HFF-Myc (cell line): ENCODE data around the gene APOA1.
"Not testable (repeated sequence)": the region's sequence is repeated elsewhere in the genome, so short reads cannot be mapped to it uniquely, and the experiment has no call there.

Source experiments
- DNase-seq: peaks from one replicate; pipeline ENCODE4 v3.0.0-alpha.2; 2011; ENCODE audit warnings: low read depth; ENCODE audit errors: extremely low read depth
- H3K4me3 ChIP-seq: replicated peaks from 2 replicates; pipeline ENCODE4 v1.5.1; 2011; ENCODE audit warnings: low read depth, mild to moderate bottlenecking, control low read depth, low read length
- TF ChIP-seq, protein P1 (sequence below): IDR thresholded peaks from 2 replicates; pipeline ENCODE4 v1.5.1; 2012; ENCODE audit warnings: mild to moderate bottlenecking, low read depth, low read length, control low read depth; ENCODE audit errors: missing control alignments

APOA1 gene

DNA sequence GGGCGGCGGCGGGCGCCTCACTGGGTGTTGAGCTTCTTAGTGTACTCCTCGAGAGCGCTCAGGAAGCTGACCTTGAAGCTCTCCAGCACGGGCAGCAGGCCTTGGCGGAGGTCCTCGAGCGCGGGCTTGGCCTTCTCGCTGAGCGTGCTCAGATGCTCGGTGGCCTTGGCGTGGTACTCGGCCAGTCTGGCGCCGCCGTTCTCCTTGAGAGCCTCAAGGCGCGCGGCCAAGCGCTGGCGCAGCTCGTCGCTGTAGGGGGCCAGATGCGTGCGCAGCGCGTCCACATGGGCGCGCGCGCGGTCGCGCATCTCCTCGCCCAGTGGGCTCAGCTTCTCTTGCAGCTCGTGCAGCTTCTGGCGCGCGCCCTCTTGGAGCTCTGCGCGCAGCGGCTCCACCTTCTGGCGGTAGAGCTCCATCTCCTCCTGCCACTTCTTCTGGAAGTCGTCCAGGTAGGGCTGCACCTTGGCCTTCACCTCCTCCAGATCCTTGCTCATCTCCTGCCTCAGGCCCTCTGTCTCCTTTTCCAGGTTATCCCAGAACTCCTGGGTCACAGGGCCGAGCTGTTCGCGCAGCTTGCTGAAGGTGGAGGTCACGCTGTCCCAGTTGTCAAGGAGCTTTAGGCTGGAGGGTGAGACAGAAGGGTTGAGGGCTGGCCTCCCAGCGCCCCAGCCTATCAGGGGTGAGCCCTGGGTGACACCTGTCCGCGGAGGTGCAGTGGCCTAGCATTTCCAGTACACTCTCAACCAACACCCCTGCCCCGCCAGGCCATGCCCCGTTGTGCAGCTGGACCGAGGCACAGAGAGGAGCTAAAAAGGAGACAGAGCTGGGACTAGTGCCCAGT is 1.4 kb downstream of the APOA1 start:
- DNase-seq, result peak; percentile 72
- TF ChIP-seq, protein P1, sequence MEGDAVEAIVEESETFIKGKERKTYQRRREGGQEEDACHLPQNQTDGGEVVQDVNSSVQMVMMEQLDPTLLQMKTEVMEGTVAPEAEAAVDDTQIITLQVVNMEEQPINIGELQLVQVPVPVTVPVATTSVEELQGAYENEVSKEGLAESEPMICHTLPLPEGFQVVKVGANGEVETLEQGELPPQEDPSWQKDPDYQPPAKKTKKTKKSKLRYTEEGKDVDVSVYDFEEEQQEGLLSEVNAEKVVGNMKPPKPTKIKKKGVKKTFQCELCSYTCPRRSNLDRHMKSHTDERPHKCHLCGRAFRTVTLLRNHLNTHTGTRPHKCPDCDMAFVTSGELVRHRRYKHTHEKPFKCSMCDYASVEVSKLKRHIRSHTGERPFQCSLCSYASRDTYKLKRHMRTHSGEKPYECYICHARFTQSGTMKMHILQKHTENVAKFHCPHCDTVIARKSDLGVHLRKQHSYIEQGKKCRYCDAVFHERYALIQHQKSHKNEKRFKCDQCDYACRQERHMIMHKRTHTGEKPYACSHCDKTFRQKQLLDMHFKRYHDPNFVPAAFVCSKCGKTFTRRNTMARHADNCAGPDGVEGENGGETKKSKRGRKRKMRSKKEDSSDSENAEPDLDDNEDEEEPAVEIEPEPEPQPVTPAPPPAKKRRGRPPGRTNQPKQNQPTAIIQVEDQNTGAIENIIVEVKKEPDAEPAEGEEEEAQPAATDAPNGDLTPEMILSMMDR, result peak; percentile 72

DNA sequence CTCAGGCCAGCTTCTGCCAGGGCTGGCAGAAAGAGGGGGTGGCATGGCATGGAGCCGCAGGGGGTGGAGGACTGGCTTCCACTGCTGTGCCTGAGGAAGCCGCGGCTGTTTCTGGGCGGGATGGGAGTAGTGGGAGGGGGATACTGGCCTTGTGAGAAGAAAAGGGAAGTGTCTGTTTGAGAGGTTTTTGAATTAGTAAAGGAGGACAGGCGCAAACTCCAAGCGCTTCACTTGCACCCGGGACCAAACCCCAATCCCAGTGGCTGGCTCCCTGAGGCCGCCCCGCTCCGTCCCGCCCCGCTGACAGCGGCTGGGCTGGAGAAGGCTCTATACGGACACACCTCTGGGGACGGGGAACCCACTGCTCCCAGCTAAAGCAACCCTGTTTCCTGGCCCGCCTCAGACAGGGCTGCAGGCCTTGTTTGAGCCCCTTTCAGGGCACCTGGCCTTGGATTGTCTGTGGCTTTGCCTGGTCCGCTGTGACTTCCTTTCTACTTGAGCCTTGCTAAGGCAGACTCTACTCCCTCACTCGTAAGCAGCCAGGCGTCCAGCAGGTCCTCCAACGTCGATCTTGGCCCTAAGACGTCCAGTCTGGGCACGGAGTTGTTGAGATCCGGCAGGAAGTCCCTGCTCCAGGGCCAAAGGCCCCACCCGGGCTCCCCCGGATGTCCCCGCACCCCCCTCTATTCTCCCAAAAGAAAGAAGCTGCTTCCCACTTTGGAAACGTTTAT is 2.2 kb downstream of the APOA1 start:
- TF ChIP-seq, protein P1, result no peak
- no peak for DNase-seq
- peak overlapping the region; percentile 35 for H3K4me3 ChIP-seq

More for the DNA sequence above, 1.4 kb downstream of the APOA1 start:
- peak overlapping the region; percentile 35 for H3K4me3 ChIP-seq

- H3K4me3 ChIP-seq, DNase-seq: not testable (repeated sequence)
These were observed 2.8 kb downstream of the APOA1 start for GRCh38 chr11:116834535-116835041.

DNA sequence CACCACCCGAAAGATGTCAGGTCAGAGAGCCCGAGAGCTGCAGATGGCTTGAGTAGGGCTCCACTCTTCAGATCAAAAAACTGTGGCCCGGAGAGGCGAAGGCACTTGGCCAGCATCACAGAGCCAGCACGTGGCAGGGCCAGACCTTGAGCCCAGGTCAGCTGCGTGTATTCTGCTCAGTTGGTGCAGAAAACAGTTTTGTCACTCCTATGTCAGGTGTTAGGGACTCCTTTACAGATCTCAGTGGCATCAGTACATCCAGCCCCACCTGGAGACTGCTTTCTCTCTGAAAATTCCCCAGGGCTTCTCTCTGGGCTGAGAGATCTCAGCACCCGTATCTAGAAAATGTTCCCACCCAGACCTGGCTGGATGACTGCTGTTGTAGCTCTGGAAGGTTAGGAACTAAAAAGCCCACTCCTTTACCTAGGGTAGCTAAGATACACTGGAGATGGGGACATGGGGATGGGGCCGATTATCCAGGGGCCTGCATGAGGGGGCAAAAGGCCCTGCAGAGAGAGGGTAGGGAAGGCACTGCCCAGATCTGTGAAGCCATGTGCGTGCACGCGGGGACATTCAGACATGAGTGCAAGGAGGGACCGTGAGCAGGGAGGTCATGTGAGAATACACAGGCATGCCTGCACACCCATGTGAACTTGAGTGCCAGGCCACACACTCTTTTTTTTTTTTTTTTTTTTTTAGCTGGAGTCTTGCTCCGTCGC is 3.4 kb downstream of the APOA1 start:
- no peak for DNase-seq
- TF ChIP-seq, protein P1, result no peak

DNA sequence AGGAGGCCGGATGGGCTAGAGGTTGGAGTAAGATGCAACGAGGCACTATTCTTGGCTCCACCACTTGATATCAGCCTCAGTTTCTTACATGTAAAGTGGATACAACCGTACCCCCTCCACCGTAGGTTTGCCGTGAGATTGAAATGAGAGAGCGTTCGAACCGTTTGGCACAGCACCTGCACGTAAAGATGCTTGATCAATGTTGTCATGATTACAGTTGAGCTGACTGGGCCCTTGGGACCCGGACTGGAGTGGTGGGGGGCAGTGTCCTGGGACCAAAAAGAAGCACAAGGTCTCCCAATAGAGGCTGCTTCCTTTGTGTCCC is 4.0 kb downstream of the APOA1 start:
- TF ChIP-seq, protein P1, result no peak
- no peak for DNase-seq
- no peak overlapping the region for H3K4me3 ChIP-seq

More for the DNA sequence above, 3.4 kb downstream of the APOA1 start:
- no peak overlapping the region for H3K4me3 ChIP-seq

DNA sequence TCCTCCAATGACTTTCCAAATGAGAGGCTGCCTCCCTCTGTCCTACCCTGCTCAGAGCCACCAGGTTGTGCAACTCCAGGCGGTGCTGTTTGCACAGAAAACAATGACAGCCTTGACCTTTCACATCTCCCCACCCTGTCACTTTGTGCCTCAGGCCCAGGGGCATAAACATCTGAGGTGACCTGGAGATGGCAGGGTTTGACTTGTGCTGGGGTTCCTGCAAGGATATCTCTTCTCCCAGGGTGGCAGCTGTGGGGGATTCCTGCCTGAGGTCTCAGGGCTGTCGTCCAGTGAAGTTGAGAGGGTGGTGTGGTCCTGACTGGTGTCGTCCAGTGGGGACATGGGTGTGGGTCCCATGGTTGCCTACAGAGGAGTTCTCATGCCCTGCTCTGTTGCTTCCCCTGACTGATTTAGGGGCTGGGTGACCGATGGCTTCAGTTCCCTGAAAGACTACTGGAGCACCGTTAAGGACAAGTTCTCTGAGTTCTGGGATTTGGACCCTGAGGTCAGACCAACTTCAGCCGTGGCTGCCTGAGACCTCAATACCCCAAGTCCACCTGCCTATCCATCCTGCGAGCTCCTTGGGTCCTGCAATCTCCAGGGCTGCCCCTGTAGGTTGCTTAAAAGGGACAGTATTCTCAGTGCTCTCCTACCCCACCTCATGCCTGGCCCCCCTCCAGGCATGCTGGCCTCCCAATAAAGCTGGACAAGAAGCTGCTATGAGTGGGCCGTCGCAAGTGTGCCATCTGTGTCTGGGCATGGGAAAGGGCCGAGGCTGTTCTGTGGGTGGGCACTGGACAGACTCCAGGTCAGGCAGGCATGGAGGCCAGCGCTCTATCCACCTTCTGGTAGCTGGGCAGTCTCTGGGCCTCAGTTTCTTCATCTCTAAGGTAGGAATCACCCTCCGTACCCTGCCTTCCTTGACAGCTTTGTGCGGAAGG is 4.8 kb downstream of the APOA1 start:
- TF ChIP-seq, protein P1, result no peak
- DNase-seq, result no peak
- H3K4me3 ChIP-seq, result no peak overlapping the region
